ENCODE measurements around the gene MPV17L.
"Not testable (repeated sequence)": the region's sequence is repeated elsewhere in the genome, so short reads cannot be mapped to it uniquely, and the experiment has no call there.

The MPV17L gene

DNA sequence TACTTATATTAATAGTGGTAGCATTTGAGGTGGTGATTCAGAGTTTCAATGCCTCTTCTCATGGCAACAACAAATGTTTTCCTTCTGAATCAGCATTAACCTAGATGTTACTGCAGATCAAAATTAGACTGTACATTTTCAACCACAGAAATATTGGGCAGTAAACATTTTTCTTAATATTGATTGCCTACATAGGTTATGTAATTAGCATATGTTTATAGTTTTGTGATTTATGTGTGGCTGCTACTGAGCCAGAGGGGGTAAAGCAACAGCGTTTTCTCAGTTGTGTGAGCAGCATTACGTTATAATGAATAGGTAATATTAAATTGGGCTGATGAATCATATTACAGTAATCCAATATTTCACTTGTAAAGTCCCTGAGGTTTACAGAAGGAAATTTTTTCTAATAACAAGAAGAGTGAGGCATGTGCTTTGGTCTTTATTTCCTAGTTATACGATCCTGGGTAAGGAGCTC lies 20.0 kb downstream of the MPV17L start:
- no peak for DNase-seq
- Histone ChIP-seq H3K4me2 (ENCODE audit: low read depth, low read length) (no peak overlapping the region), H3K79me2 (ENCODE audit: low read length) (no peaks in the 10 kb centered on the region), H3K27me3 (replicated peaks; ENCODE audit: insufficient read depth, low read length) (no peaks in the 10 kb centered on the region), H3K36me3 (replicated peaks; ENCODE audit: insufficient read depth, low read length) (no peaks in the 10 kb centered on the region), H3K4me3 (ENCODE audit: low read length) (no peak overlapping the region), H3F3A (ENCODE audit: insufficient read depth, low read length) (no peaks in the 10 kb centered on the region), H3K9ac (ENCODE audit: low read length) (no peak overlapping the region), H3K9me3 (replicated peaks; ENCODE audit: insufficient read depth, low read length) (no peaks in the 10 kb centered on the region), H3K9me2 (replicated peaks; ENCODE audit: insufficient read depth, low read length) (no peaks in the 10 kb centered on the region), H4K20me1 (ENCODE audit: insufficient read depth, low read length) (no peaks in the 10 kb centered on the region), H2AFZ (ENCODE audit: low read length) (no peak overlapping the region), H3K27ac (ENCODE audit: low read length) (no peak overlapping the region), H3K4me1 (ENCODE audit: low read length) (no peaks in the 10 kb centered on the region)
- TF ChIP-seq EZH2 (optimal IDR thresholded peaks at IDR 0.05; ENCODE audit: low read depth, low read length), result no peak
- no peak for TF ChIP-seq CTCF (IDR thresholded peaks at IDR 0.05; ENCODE audit: low read length)
- no peak for TF ChIP-seq EZH2phosphoT487 (IDR thresholded peaks at IDR 0.05; ENCODE audit: low read length)

DNA sequence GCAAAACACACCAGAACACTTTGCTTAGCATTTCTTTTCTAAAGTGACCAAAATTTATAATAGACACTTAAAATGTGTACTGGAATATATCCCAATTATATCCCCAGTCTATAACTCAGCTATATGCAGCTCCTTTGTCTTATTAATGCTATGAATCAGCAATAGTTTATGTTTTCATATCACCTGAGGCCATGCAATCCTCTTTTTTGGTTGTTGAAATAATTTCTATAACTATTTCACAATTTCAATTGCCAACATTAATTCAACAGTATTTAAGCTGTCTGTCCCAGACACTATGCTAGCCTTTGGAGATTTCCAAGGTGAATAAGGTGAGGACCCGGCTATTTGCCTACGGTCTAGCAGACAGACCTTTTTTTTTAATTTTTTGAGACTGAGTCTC lies 21.6 kb downstream of the MPV17L start:
- Histone ChIP-seq H3K36me3 (replicated peaks; ENCODE audit: insufficient read depth, low read length) (no peaks in the 10 kb centered on the region), H3K4me2 (ENCODE audit: low read depth, low read length) (no peak overlapping the region), H3K9me2 (replicated peaks; ENCODE audit: insufficient read depth, low read length) (no peaks in the 10 kb centered on the region), H3K27me3 (replicated peaks; ENCODE audit: insufficient read depth, low read length) (no peaks in the 10 kb centered on the region), H3K9ac (ENCODE audit: low read length) (no peak overlapping the region), H3K4me3 (ENCODE audit: low read length) (no peak overlapping the region), H3K27ac (ENCODE audit: low read length) (no peak overlapping the region), H3K9me3 (replicated peaks; ENCODE audit: insufficient read depth, low read length) (no peaks in the 10 kb centered on the region), H2AFZ (ENCODE audit: low read length) (no peak overlapping the region), H3K4me1 (ENCODE audit: low read length) (no peaks in the 10 kb centered on the region), H3K79me2 (ENCODE audit: low read length) (no peaks in the 10 kb centered on the region), H3F3A (ENCODE audit: insufficient read depth, low read length) (no peaks in the 10 kb centered on the region), H4K20me1 (ENCODE audit: insufficient read depth, low read length) (no peaks in the 10 kb centered on the region)
- TF ChIP-seq EZH2 (optimal IDR thresholded peaks at IDR 0.05; ENCODE audit: low read depth, low read length) (no peak), EZH2phosphoT487 (IDR thresholded peaks at IDR 0.05; ENCODE audit: low read length) (no peak), CTCF (IDR thresholded peaks at IDR 0.05; ENCODE audit: low read length) (no peak)
- DNase-seq, result no peak

DNA sequence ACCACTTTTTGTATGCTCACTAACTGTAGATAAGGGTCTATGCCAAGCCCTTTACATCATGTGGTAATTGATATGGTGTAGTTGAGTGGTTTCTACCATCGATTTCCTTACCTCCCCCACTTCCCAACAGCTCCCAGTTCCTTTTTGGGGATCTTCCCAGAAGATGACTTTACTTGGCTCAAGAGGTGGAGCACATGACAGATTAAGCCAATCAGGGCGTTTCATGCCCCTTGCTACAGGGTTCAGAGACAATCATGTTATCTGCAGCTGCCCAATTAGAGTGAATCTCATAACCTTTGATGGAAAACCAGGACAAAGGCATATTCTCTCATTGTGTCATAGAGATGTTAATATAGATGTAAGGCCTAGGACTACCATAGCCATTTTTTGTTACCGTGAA lies 22.7 kb downstream of the MPV17L start:
- no peaks in the 10 kb centered on the region for H3K4me1 ChIP-seq (ENCODE audit: low read length)
- TF ChIP-seq EZH2phosphoT487 (IDR thresholded peaks at IDR 0.05; ENCODE audit: low read length) (no peak), EZH2 (optimal IDR thresholded peaks at IDR 0.05; ENCODE audit: low read depth, low read length) (no peak), CTCF (IDR thresholded peaks at IDR 0.05; ENCODE audit: low read length) (no peak)
- no peaks in the 10 kb centered on the region for H3K27me3 ChIP-seq (replicated peaks; ENCODE audit: insufficient read depth, low read length)
- H3K9me2 ChIP-seq (replicated peaks; ENCODE audit: insufficient read depth, low read length), result no peaks in the 10 kb centered on the region
- no peaks in the 10 kb centered on the region for H4K20me1 ChIP-seq (ENCODE audit: insufficient read depth, low read length)
- H3K9me3 ChIP-seq (replicated peaks; ENCODE audit: insufficient read depth, low read length), result no peaks in the 10 kb centered on the region
- H3F3A ChIP-seq (ENCODE audit: insufficient read depth, low read length), result no peaks in the 10 kb centered on the region
- no peak overlapping the region for H3K4me2 ChIP-seq (ENCODE audit: low read depth, low read length)
- no peaks in the 10 kb centered on the region for H3K36me3 ChIP-seq (replicated peaks; ENCODE audit: insufficient read depth, low read length)
- H3K79me2 ChIP-seq (ENCODE audit: low read length), result no peaks in the 10 kb centered on the region
- H2AFZ ChIP-seq (ENCODE audit: low read length), result no peak overlapping the region
- no peak overlapping the region for H3K4me3 ChIP-seq (ENCODE audit: low read length)
- no peak overlapping the region for H3K27ac ChIP-seq (ENCODE audit: low read length)
- DNase-seq, result no peak
- no peak overlapping the region for H3K9ac ChIP-seq (ENCODE audit: low read length)

- not testable (repeated sequence) for H4K20me1 ChIP-seq (ENCODE audit: insufficient read depth, low read length); H3K9me2 ChIP-seq (replicated peaks; ENCODE audit: insufficient read depth, low read length); H2AFZ ChIP-seq (ENCODE audit: low read length); H3K36me3 ChIP-seq (replicated peaks; ENCODE audit: insufficient read depth, low read length); H3F3A ChIP-seq (ENCODE audit: insufficient read depth, low read length); H3K4me1 ChIP-seq (ENCODE audit: low read length); DNase-seq; H3K9ac ChIP-seq (ENCODE audit: low read length); H3K9me3 ChIP-seq (replicated peaks; ENCODE audit: insufficient read depth, low read length); H3K79me2 ChIP-seq (ENCODE audit: low read length); H3K27ac ChIP-seq (ENCODE audit: low read length); H3K27me3 ChIP-seq (replicated peaks; ENCODE audit: insufficient read depth, low read length); H3K4me3 ChIP-seq (ENCODE audit: low read length); H3K4me2 ChIP-seq (ENCODE audit: low read depth, low read length)
Observed at GRCh38 chr16:15421696-15422095, 26.1 kb downstream of the MPV17L start.
